ENCODE measurements around the gene LIPI. TPM values are rescaled to one million over a fixed set of nuclear protein-coding genes. Genes with fewer than 3 reads are reported as not detected.
"Not testable (repeated sequence)": the region's sequence is repeated elsewhere in the genome, so short reads cannot be mapped to it uniquely, and the experiment has no call there.

The LIPI gene
- total RNA-seq, 1 experiment from 2014 or later: not detected

DNA sequence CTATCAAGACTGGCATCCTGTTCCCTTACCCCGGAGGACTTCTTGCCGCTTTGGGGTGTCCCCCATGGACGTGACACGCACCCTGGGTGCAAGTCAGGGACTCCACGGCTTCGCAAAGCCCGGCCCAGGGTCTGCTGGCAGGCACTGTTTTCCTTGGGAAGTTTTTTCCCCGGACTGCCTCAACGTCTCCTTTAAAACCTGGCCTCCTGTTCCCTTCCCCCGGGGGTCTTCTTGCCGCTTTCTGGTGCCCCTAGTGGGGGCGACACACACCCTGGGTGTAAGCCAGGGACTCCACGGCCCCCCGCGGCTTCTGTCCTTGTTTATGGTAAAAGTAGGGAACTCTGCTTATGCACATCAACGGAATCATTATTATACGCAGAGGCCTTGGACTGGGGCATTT lies 136.6 kb downstream of the LIPI start:
- no peak for DNase-seq (ENCODE audit: low spot score)

DNA sequence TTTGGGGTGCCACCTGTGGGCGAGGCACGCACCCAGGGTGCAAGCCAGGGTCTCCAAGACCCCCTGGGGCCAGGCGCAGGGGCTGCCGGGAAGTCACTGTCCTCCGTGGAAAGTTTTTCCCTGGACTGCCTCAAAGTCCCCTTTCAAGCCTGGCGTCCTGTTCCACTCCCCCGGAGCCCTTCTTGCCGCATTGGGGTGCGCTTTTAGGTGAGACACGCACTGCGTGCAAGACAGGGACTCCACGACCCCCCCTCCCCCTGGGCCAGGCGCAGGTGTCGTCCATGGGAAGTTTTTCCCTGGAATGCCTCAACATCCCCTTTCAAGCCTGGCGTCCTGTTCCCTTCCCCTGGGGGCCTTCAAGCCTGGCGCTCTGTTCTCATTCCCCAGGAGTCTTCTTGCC lies 137.1 kb downstream of the LIPI start:
- no peak for DNase-seq (ENCODE audit: low spot score)

DNA sequence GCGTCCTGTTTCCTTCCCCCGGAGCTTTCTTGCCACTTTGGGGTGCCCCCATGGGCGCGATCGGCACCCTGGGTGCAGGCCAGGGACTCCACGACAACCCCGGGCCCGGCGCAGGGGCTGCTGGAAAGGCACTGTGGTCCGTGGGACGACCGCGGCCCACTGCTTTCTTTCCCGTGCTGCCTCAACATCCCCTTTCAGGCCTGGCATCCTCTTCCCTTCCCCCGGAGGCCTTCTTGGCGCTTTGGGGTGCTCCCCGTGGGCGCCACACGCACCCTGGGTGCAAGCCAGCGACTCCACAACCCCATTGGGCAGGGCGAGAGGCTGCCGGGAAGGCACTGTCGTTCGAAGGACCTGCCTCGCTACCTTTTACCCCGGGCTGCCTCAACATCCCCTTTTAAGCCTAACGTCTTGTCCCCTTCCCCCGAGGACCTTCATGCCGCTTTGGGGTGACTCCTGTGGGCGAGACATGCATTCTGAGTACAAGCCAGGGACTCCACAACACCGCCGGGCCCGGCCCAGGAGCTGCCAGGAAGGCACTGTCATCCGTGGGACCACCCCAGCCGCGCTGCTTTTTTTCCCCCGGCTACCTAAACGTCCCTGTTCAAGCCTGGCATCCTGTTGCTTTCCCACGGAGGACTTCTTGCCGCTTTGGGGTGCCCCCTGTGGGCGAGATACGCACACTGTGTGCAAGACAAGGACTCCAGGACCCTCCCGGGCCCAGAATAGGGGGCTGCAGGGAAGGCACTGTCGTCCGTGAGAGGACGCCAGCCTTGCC lies 137.8 kb downstream of the LIPI start:
- DNase-seq (ENCODE audit: low spot score): no peak

DNA sequence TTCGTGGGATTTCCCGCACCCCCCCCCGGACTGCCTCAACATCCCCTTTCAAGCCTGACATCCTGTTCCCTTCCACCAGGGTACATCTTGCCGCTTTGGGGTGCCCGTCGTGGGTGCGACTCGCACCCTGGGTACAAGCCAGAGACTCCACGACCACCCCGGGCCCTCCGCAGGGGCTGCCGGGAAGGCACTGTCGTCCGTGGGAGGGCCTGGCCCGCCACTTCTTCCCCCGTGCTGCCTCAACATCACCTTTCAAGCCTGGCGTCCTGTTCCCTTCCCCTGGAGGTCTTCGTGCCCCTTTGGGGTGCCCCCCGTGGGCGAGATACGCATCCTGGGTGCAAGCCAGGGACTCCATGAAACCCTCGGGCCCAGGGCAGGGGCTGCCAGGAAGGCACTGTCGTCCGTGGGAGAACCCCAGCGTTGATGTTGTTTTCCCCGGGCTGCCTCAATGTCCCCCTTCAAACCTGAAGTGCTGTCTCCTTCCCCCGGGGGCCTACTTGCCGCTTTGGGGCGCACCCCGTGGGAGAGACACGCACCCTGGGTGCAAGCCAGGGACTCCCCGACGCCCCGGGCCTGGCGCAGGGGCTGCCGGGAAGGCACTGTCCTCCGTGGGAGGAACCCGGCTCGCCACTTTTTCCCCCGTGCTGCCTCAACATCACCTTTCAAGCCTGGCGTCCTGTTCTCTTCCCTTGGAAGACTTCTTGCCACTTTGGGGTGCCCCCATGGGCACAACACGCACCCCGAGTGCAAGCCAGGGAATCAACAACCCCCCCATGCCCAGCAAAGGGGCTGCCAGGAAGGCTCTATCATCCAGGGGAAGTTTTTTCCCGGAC lies 138.6 kb downstream of the LIPI start:
- no peak for DNase-seq (ENCODE audit: low spot score)

DNA sequence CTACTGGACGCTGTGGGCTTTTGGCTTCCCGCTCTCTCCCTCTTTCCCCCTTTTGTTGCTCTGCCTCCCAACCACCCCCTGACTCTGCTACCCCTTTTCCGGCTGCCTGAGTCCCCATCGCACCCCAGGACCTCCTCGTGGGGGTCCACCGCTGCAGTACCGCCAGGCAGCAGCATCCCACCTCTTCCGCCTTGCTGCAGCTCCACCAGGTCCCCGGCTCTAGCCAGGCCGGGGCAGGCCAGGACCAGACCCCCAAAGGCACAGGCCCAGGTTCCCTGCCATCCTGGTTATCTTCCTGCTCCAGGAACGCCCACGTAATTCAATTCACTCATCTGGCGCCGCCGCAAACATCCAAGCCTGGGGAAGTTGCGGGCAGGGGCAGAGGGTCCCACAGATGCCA lies 139.8 kb downstream of the LIPI start:
- DNase-seq (ENCODE audit: low spot score): no peak

DNA sequence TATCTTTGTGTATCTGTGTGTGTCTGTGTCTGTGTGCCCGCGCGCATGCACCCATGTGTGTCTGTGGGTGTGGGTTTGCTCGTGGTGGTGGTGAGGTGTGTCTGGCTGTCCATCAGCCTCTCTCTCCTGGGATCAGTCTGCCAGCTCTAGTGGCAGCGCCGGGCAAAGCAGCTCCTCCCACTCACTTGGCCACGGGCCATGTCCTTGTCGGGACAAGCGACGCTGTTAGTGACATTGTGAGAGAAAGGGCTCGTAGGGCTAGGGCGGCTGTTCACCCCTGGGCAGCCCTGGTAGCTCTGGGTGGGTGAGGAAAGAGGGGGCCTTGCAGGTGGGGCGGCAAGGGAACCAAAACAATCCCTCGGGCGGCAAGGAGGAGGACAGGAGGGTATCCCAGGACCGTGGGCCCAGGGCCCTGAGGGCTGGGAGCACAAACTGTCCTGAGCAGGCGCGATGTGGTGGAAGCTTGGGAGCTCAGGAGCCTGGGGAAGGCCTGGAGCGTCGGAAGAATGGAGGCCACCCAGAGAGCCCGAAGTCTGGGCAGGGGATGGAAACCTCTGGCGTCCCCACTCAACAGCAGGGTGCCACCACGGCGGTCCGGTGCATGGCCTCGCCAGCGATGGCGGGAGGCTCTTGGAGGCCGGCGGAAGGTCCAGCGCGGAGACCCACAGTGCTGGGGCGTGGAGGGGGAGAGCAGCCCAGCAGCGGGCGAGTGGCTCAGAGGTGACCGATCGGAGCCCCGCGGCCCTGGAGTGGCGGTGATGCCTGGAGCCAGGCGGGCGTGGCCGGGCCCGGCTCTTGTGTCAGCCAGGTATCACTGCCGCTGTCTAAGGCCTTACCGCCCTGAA lies 140.5 kb downstream of the LIPI start:
- DNase-seq (ENCODE audit: low spot score): no peak

DNA sequence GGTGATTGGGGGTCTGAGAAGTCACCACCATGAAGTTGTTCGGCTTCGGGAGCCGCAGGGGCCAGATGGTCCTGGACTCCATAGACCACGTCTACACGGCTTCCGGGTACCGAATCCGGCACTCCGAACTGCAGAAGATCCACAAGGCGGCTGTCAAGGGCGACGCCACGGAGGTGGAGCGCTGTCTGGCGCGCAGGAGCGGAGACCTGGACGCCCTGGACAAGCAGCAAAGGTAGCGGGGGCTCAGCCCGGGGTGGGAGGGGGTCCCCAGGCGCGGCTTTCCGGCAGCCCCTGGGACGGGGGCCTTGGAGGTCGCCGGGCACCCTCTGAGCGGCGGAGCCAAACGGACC lies 146.5 kb downstream of the LIPI start:
- DNase-seq (ENCODE audit: low spot score): no peak

DNA sequence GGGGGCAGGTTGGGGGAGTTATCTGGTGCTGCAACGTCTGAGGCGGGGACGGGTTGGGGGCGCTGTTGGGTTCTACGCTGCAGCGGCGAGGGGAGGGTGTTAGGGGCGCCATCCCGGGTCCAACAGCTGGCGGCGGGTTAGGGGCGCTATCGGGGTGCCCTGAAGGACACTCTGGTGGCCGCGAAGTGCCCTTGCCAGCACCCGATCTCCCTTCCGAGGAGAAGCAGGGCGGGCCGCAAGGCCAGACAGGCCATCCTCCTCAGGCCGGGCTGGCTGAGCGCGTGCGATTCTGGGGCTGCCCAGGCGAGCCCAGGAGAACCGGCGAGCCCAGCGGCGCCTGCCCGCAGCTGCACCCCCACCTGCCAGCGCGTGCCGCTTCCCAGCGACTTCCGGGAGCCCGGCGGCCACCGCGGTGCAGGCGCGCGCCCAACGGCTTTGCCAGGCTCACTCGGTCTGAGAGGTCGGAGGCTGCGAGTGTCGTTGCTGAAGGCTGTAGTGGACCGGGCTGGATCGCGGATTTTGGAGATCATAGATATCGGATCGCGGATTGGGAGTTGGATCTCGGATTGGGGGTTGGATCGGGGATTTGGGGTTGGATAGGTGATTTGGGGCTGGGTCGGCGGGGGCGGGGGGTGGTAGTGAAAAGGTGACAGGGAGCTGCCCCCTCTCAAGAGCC lies 147.0 kb downstream of the LIPI start:
- not testable (repeated sequence) for DNase-seq (ENCODE audit: low spot score)

DNA sequence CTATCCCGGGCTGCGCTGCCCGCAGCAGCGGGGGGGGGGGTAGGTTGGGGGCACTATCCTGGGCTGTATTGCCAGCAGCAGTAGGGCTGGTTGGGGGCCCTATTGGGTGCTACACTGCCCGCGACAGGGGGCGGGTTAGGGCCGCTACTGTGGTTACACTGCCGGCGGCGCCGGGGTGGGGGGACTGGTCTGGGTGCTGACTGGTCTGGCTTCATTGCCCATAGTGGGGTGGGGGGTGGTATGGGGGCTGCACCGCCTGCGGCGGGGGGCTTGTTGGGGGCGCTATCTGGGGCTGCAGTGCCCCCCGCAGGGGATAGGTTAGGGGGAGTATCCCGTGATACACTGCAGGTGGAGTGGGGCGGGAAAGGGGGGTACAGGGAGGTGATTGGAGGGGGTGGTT lies 148.1 kb downstream of the LIPI start:
- DNase-seq (ENCODE audit: low spot score): not testable (repeated sequence)

DNA sequence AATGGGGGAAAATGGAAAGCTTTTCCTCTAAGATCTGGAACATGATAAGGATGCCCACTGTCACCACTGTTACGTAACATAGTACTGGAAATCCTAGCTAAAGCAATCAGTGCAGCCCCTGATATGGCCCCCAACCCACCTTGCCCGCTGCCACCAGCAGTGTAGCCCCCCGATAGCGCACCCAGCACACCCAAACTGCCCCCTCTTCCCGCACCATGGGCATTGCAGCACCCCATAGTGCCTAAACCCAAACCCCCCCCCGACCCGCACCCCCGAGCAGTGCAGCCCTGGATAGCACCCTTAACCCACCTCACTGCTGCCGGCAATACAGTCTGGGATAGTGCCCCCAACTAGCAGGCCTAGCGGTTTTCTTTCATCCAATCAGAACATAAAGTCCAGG lies 148.9 kb downstream of the LIPI start:
- not testable (repeated sequence) for DNase-seq (ENCODE audit: low spot score)

DNA sequence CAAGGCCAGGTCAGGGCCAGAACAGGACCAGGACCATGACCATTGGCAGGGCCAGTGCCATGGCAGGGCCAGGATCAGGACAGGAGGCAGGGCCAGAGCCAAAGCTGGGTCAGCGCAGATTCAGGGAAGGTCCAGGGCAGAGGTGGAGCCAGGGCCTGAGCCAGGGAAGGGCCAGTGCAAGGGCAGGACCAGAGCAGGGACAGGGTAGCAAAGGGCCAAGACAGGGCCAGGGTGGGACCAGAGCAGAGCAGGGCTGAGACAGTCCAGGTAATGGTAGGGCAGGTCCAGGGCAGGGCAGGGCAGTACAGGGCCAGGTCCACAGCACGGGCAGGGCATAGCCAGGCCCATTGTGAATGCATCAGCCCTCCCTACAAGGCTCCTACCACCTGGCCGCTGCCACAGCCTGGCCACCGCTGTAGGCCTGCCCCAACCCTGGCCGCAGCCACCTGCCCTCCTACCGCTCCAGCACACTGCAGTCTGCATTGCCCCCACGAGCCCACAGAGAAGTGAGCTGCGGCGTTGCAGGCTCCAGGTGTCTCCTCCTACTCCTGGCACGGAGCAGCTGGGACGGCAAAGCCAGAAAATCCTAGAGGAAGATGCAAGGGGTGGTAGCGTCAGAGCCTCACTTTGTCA lies 151.6 kb downstream of the LIPI start:
- not testable (repeated sequence) for DNase-seq (ENCODE audit: low spot score)

Other genes starting within 250 kb of the LIPI start
- gene RBM11, start 5.2 kb upstream of the LIPI start, total RNA-seq (2014; rRNA removed; shearing (Covaris generic)): not detected in 2 replicates
- gene HSPA13, start 172.2 kb upstream of the LIPI start, total RNA-seq (2014; rRNA removed; shearing (Covaris generic)): 114 and 134 TPM in 2 replicates